Stromal cell of bone marrow (primary cell): ENCODE results near the gene C15orf62.

Experiments used
- DNase-seq: peaks from one replicate; pipeline ENCODE4 v3.0.0-alpha.2; 2012; ENCODE audit warnings: low read depth

Gene C15orf62

GRCh38 chr15:40815042-40815698, 45.4 kb downstream of the C15orf62 start:
- no peak for DNase-seq

DNA sequence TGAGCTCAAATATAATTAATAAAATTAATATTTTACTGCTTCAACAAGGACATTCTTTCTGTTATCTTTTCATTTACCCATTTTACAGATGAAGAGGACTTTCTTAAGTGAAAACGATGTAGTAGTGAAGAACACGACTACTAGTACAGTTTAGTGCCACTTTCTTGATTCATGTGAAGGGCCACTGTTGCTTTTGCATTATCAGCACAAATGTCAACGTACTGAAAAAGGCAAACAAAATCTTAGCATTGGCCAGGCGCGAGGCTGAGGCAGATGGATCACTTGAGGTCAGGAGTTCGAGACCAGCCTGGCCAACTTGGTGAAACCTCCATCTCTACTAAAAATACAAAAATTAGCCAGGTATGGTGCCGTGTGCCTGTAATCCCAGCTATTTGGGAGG, 49.3 kb downstream of the C15orf62 start:
- DNase-seq: no peak

DNA sequence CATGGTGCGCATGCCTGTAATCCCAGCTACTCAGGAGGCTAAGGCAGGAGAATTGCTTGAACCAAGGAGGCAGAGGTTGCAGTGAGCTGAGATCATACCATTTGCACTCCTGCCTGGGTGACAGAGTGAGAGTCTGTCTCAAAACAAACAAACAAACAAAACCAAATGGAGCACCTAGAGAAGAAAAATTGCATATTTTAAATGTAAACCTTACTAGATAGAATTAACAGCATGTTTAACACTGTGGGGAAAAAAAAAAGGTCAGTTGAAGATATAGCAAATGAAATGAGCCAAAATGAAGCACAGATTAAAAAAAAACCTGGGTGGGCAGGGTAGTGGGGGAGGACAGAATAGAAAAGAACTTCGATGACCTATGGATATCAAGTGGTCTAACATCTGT, 51.4 kb downstream of the C15orf62 start:
- DNase-seq: no peak
